CD4-positive, alpha-beta memory T cell (primary cell): ENCODE data around the gene SNPH. TPM values are rescaled to one million over a fixed set of nuclear protein-coding genes. Genes with fewer than 3 reads are reported as not detected.

ENCODE experiments used
- CTCF ChIA-PET: fragments of 350-600 bp; sonication (Branson Sonifier 250); formaldehyde crosslinking; loops from one replicate; lab custom pipeline; 2021; ENCODE audit warnings: inconsistent platforms; ENCODE audit not compliant: partially characterized antibody; lab: Charles Lee
- POLR2A ChIA-PET: fragments of 350-600 bp; sonication (Branson Sonifier 250); formaldehyde crosslinking; loops from one replicate; lab custom pipeline; 2021; ENCODE audit not compliant: partially characterized antibody; lab: Charles Lee
- DNase-seq, 5 donors: peaks; one replicate each; pipeline versions ENCODE4 v3.0.0 to v3.0.0-alpha.2; 2020 to 2022; ENCODE audit warnings: mixed read lengths in 1 of 5
- H3K27ac ChIP-seq: one replicate; pipeline ENCODE4 v1.7.0; 2013; ENCODE audit warnings: low read depth, low read length
- H3K27me3 ChIP-seq: 2 replicates; pipeline ENCODE4 v1.7.0; 2013; ENCODE audit warnings: mild to moderate bottlenecking, low read length, moderate library complexity; ENCODE audit not compliant: insufficient read depth
- H3K36me3 ChIP-seq: 2 replicates; pipeline ENCODE4 v1.7.0; 2013; ENCODE audit warnings: mild to moderate bottlenecking, low read length, moderate library complexity; ENCODE audit not compliant: insufficient read depth
- H3K4me1 ChIP-seq: 2 replicates; pipeline ENCODE4 v1.7.0; 2013; ENCODE audit warnings: mild to moderate bottlenecking, low read length, moderate library complexity; ENCODE audit not compliant: insufficient read depth
- H3K4me3 ChIP-seq, 2 donors: one replicate each; pipeline ENCODE4 v1.7.0; 2013; ENCODE audit warnings: low read length in 2 of 2, mild to moderate bottlenecking in 1 of 2
- H3K9me3 ChIP-seq, 2 donors: one replicate each; pipeline ENCODE4 v1.7.0; 2013; ENCODE audit warnings: low read length in 2 of 2, control low read depth in 1 of 2; ENCODE audit not compliant: control insufficient read depth in 1 of 2
- H3K27ac Mint-ChIP-seq, 7 donors: one replicate each; pipeline ENCODE4 v1.8.0; 2020 to 2021; ENCODE audit warnings: mixed read lengths in 7 of 7, mild to moderate bottlenecking in 6 of 7, inconsistent platforms in 3 of 7, moderate library complexity in 3 of 7
- H3K27me3 Mint-ChIP-seq, 2 donors: one replicate each; pipeline ENCODE4 v1.8.0; 2020 to 2021; ENCODE audit warnings: mixed read lengths in 2 of 2
- H3K36me3 Mint-ChIP-seq, 2 donors: one replicate each; pipeline ENCODE4 v1.8.0; 2020 to 2021; ENCODE audit warnings: mixed read lengths in 2 of 2, inconsistent platforms in 1 of 2, mild to moderate bottlenecking in 1 of 2
- H3K4me1 Mint-ChIP-seq, 4 donors: one replicate each; pipeline ENCODE4 v1.8.0; 2020 to 2021; ENCODE audit warnings: mixed read lengths in 4 of 4, mild to moderate bottlenecking in 1 of 4
- H3K4me3 Mint-ChIP-seq, 8 donors: one replicate each; pipeline ENCODE4 v1.8.0; 2020 to 2021; ENCODE audit warnings: mixed read lengths in 8 of 8, mild to moderate bottlenecking in 7 of 8, moderate library complexity in 6 of 8, inconsistent platforms in 3 of 8
- H3K9me3 Mint-ChIP-seq, 8 donors: one replicate each; pipeline ENCODE4 v1.8.0; 2020 to 2021; ENCODE audit warnings: mixed read lengths in 8 of 8, mild to moderate bottlenecking in 5 of 8, inconsistent platforms in 3 of 8, moderate library complexity in 1 of 8
- intact Hi-C: fragments of 100-400 bp; cut with micrococcal nuclease; formaldehyde crosslinking; loops from one replicate; pipeline ENCODE4 v1.15.1; 2023
- polyA plus RNA-seq, 2 donors: library from polyadenylated mRNA; unstranded; fragments of 300-500 nt; fragmentation: Illumina TruSeq; gene quantifications; one replicate each; pipeline ENCODE4 v1.2.3, GENCODE V29; 2021
- total RNA-seq, 2 experiments: library from RNA; stranded (reverse); gene quantifications; one replicate each; pipeline ENCODE4 v1.2.3, GENCODE V29; 2021

SNPH gene
- total and polyA plus RNA-seq, 4 experiments from 2014 or later: 2.5 to 15.9 (median 10.4) TPM

GRCh38 chr20:1305712-1306111, 39.6 kb downstream of the SNPH start:
- intact Hi-C loops: no loop called here
- peak overlapping the region in 1 of 7 donors; percentile 22 for H3K27ac Mint-ChIP-seq
- H3K27me3 Mint-ChIP-seq: no peaks in the 10 kb centered on the region

DNA sequence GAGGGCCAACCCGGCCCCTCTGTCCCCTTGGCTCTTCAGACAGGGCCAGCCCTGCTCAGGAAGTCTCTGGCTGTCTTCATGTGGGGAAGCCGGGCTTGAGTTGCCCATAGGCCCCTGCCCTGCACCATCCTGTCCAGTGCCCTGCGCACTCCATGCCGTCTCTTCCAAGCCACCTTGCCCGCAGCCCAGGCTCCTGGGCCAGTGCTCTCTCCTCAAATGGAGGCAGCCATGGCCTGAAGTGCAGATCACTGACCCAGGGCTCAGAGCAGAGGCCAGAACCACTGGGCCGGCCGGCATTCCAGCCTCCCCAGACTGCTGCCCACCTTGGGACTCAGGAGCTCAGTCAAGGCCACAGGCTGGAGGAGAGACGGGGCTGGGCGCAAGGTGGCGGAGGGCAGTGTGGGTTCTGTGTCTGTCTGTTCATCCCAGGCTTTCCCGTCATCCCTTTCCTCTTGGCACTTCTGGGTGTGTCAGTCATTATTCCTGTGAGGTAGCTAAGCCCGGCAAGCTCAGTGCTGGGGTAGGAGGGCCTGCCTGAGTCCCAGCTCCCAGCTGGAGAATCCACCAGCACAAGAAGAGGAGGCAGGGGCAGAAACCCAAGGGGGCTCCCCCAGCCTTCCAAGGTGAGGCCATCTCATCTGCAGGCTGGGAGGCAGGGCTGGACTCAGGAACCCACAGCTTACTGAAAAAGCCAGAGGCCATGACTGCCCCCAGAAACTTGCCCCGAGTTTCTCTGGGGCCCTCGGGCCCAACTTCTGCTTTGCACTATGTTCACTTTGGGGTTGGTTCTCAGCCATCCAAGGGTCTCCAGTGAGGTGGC, 40.4 kb downstream of the SNPH start:
- no peak overlapping the region for H3K4me3 Mint-ChIP-seq
- peaks cover 0 to 8% (median 0%) of the 10 kb centered on the region in 4 donors for H3K4me1 Mint-ChIP-seq
- CTCF ChIA-PET: interaction anchor here (1.2 kb wide), 1 partner anchor 130 kb away, joined by 4 read pairs; no protein-coding TSS in a partner anchor
- H3K27me3 Mint-ChIP-seq: no peaks in the 10 kb centered on the region
- Histone ChIP-seq H3K9me3 (no peaks in the 10 kb centered on the region), H3K27me3 (no peaks in the 10 kb centered on the region), H3K4me3 (no peak overlapping the region), H3K4me1 (no peaks in the 10 kb centered on the region), H3K27ac (no peak overlapping the region), H3K36me3 (no peaks in the 10 kb centered on the region)
- no peak for DNase-seq
- peak overlapping the region in 1 of 7 donors; percentile 60 for H3K27ac Mint-ChIP-seq
- no peaks in the 10 kb centered on the region for H3K9me3 Mint-ChIP-seq
- intact Hi-C loops: no loop called here
- peaks cover 7 to 23% of the 10 kb centered on the region in 2 donors for H3K36me3 Mint-ChIP-seq
- POLR2A ChIA-PET: no interaction called here

More at GRCh38 chr20:1305712-1306111, 39.6 kb downstream of the SNPH start:
- Histone ChIP-seq H3K9me3 (no peaks in the 10 kb centered on the region), H3K4me3 (no peak overlapping the region), H3K27ac (no peak overlapping the region), H3K4me1 (peaks cover 6% of the 10 kb centered on the region), H3K36me3 (no peaks in the 10 kb centered on the region), H3K27me3 (no peaks in the 10 kb centered on the region)
- Mint-ChIP-seq H3K9me3 (no peaks in the 10 kb centered on the region), H3K36me3 (peaks cover 7 to 28% of the 10 kb centered on the region in 2 donors), H3K4me1 (peaks cover 6 to 16% (median 7%) of the 10 kb centered on the region in 4 donors), H3K4me3 (peak overlapping the region in 1 of 8 donors; percentile 15)
- ChIA-PET CTCF (interaction anchor here (1.2 kb wide), 1 partner anchor 131 kb away, joined by 4 read pairs; no protein-coding TSS in a partner anchor), POLR2A (no interaction called here)
- DNase-seq: no peak

GRCh38 chr20:1307171-1307570, 41.1 kb downstream of the SNPH start:
- H3K9me3 Mint-ChIP-seq: no peaks in the 10 kb centered on the region
- H3K4me3 Mint-ChIP-seq: no peak overlapping the region
- Histone ChIP-seq H3K27ac (no peak overlapping the region), H3K4me3 (no peak overlapping the region), H3K4me1 (no peaks in the 10 kb centered on the region), H3K36me3 (no peaks in the 10 kb centered on the region), H3K27me3 (no peaks in the 10 kb centered on the region), H3K9me3 (no peaks in the 10 kb centered on the region)
- DNase-seq: no peak
- no peaks in the 10 kb centered on the region for H3K27me3 Mint-ChIP-seq
- intact Hi-C loops: no loop called here
- H3K4me1 Mint-ChIP-seq: peaks cover 0 to 8% (median 0%) of the 10 kb centered on the region in 4 donors
- H3K27ac Mint-ChIP-seq: peak overlapping the region in 1 of 7 donors; percentile 60
- CTCF ChIA-PET: no interaction called here
- POLR2A ChIA-PET: no interaction called here
- peaks cover 7 to 23% of the 10 kb centered on the region in 2 donors for H3K36me3 Mint-ChIP-seq

- H3K9me3 ChIP-seq: no peaks in the 10 kb centered on the region
- ChIA-PET CTCF (no interaction called here), POLR2A (no interaction called here)
- peaks cover 0 to 8% (median 0%) of the 10 kb centered on the region in 4 donors for H3K4me1 Mint-ChIP-seq
- no peak for DNase-seq
- H3K27ac ChIP-seq: no peak overlapping the region
- H3K27me3 Mint-ChIP-seq: no peaks in the 10 kb centered on the region
- no peaks in the 10 kb centered on the region for H3K4me1 ChIP-seq
- H3K4me3 Mint-ChIP-seq: no peak overlapping the region
- H3K9me3 Mint-ChIP-seq: no peaks in the 10 kb centered on the region
- H3K27ac Mint-ChIP-seq: peak overlapping the region in 1 of 7 donors; percentile 53
- H3K4me3 ChIP-seq: no peak overlapping the region
- H3K27me3 ChIP-seq: no peaks in the 10 kb centered on the region
- no peaks in the 10 kb centered on the region for H3K36me3 ChIP-seq
- H3K36me3 Mint-ChIP-seq: peaks cover 7 to 23% of the 10 kb centered on the region in 2 donors
- intact Hi-C loops: no loop called here
Measured at GRCh38 chr20:1307571-1307971, 41.5 kb downstream of the SNPH start.

DNA sequence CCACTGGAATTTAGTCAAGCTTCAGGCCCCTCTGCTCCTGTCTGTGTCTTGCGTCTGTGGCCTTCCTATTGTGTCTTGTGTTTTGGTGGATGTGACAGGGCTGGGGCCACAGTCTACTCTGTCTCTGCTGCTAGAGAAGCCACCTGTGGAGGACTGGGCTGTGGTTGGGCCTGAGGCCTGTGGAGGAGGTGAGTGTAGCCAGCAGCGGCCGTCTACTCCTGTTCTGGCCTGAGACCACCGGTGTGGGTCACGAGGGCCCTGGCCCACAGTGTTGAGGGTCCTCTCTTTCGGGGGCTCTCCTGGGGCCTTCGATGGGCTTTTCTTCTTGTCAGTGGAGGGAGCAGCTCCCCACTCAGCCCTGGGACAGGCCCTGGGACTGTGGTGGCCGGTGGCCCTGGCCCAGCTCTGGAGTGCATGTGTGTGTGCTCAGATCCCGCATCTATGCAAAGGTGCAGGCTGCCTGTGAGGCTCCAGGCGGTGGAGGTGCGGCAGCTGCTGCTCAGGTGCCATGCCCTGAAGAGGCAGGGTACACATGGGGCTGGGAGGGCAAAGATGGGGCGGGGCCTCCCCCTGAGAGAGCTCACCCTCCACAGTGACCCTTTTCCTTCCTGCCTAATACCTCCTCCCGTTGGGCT, 42.1 kb downstream of the SNPH start:
- Mint-ChIP-seq H3K27me3 (no peaks in the 10 kb centered on the region), H3K27ac (peak overlapping the region in 2 of 7 donors; percentile 53 to 64), H3K9me3 (no peaks in the 10 kb centered on the region), H3K4me3 (no peak overlapping the region), H3K4me1 (peaks cover 0 to 8% (median 0%) of the 10 kb centered on the region in 4 donors), H3K36me3 (peaks cover 7 to 19% of the 10 kb centered on the region in 2 donors)
- no peaks in the 10 kb centered on the region for H3K27me3 ChIP-seq
- H3K36me3 ChIP-seq: no peaks in the 10 kb centered on the region
- intact Hi-C loops: no loop called here
- no peak overlapping the region for H3K27ac ChIP-seq
- H3K4me1 ChIP-seq: peaks cover 1% of the 10 kb centered on the region
- no peak overlapping the region for H3K4me3 ChIP-seq
- CTCF ChIA-PET: no interaction called here
- no peak for DNase-seq
- POLR2A ChIA-PET: no interaction called here
- H3K9me3 ChIP-seq: no peaks in the 10 kb centered on the region

DNA sequence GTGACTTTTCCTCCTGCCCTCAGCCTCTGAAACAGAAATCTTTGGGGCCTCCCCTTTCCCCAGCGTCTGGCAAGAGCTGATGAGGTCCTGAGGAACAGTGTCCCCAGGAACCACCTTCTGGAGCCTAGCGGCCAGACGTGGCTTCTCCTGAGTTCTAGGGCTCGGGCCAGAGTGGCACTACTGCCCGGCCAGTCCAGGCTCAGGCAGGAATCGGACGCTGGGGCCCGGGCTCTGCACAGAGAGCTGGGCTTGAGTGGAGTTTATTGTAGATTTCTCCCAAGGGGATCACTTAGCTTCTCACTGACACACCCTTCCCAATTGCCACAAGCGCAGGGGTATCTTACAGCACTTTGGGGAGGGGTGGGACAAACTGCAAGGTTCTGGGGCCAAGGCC, 42.6 kb downstream of the SNPH start:
- H3K4me1 Mint-ChIP-seq: peaks cover 0 to 8% (median 2%) of the 10 kb centered on the region in 4 donors
- CTCF ChIA-PET: interaction anchor here (0.7 kb wide), 1 partner anchor 130 kb away, joined by 3 read pairs; no protein-coding TSS in a partner anchor
- peak overlapping the region in 1 of 7 donors; percentile 64 for H3K27ac Mint-ChIP-seq
- H3K9me3 ChIP-seq: no peaks in the 10 kb centered on the region
- DNase-seq: no peak
- no peak overlapping the region for H3K27ac ChIP-seq
- H3K4me1 ChIP-seq: peaks cover 6% of the 10 kb centered on the region
- H3K27me3 Mint-ChIP-seq: no peaks in the 10 kb centered on the region
- H3K27me3 ChIP-seq: no peaks in the 10 kb centered on the region
- H3K9me3 Mint-ChIP-seq: no peaks in the 10 kb centered on the region
- no peak overlapping the region for H3K4me3 ChIP-seq
- H3K36me3 ChIP-seq: no peaks in the 10 kb centered on the region
- no peak overlapping the region for H3K4me3 Mint-ChIP-seq
- H3K36me3 Mint-ChIP-seq: peaks cover 5 to 19% of the 10 kb centered on the region in 2 donors
- POLR2A ChIA-PET: no interaction called here
- intact Hi-C loops: no loop called here

GRCh38 chr20:1309439-1309847, 43.3 kb downstream of the SNPH start:
- DNase-seq: no peak
- intact Hi-C loops: no loop called here

More at GRCh38 chr20:1309439-1309847, 43.3 kb downstream of the SNPH start:
- Histone ChIP-seq H3K4me1 (peaks cover 8% of the 10 kb centered on the region), H3K4me3 (no peak overlapping the region), H3K27ac (no peak overlapping the region), H3K36me3 (no peaks in the 10 kb centered on the region), H3K9me3 (no peaks in the 10 kb centered on the region), H3K27me3 (no peaks in the 10 kb centered on the region)
- no peaks in the 10 kb centered on the region for H3K27me3 Mint-ChIP-seq
- ChIA-PET CTCF (interaction anchor here (0.7 to 1.7 kb wide), 2 partner anchors 128 to 129 kb away, joined by 3 to 16 read pairs; no protein-coding TSS in a partner anchor), POLR2A (no interaction called here)
- no peaks in the 10 kb centered on the region for H3K9me3 Mint-ChIP-seq
- H3K4me3 Mint-ChIP-seq: no peak overlapping the region
- H3K27ac Mint-ChIP-seq: peak overlapping the region in 1 of 7 donors; percentile 30
- peaks cover 0 to 13% of the 10 kb centered on the region in 2 donors for H3K36me3 Mint-ChIP-seq
- peaks cover 0 to 4% (median 2%) of the 10 kb centered on the region in 4 donors for H3K4me1 Mint-ChIP-seq
